ENCODE results near the gene PYGB. TPM values are rescaled to one million over a fixed set of nuclear protein-coding genes. Genes with fewer than 3 reads are reported as not detected.
"Not testable (repeated sequence)": the region's sequence is repeated elsewhere in the genome, so short reads cannot be mapped to it uniquely, and the experiment has no call there.

The PYGB gene
- polyA plus RNA-seq, 3 donors from 2014 or later = 39.3 to 56.0 (median 51.0) TPM

DNA sequence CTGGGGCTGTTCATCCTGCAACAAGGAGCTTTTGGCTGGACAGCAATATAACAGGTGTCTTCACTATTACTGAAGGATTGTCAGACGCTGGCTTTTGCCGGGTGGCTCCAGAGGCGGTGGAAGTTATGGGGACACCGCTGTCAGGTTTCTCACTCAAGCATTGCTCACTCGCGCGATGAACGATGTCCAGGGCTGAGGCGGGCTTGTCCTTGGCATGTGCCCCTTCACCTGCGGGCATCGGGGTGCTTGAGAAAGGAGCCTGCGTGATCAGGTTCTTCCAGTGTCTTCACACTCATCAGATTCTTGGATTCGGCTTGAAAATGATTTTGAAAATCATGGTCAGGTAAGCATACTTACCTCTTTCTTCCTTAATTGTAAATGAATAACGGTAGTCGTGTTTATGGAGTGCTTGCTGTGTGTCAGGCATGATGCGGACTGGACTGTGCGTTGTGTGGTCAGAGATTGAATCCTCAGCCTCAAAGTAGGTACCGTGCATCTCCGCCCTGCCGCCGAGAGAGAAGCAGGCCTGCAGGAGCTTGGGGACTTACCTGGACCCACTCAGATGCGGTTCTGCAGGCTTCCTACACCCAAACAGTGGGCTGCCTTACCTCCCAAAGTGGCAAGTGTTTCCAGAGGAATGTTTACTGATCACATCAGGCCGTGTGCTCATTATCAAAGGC lies 18.3 kb upstream of the PYGB start:
- H3K4me1 Mint-ChIP-seq = no peaks in the 10 kb centered on the region
- peaks cover 0 to 1% (median 0%) of the 10 kb centered on the region in 6 donors for H3K9me3 Mint-ChIP-seq
- no peak for DNase-seq
- H3K36me3 Mint-ChIP-seq = peaks cover 0 to 6% (median 0%) of the 10 kb centered on the region in 3 donors
- no peak overlapping the region for H3K4me3 Mint-ChIP-seq
- H3K27ac Mint-ChIP-seq = no peak overlapping the region
- H3K27me3 Mint-ChIP-seq (ENCODE audit: low read depth in 3 of 3) = peaks cover 0 to 3% (median 1%) of the 10 kb centered on the region in 3 donors

GRCh38 chr20:25230166-25230831 lies 17.6 kb upstream of the PYGB start:
- peaks cover 0 to 4% (median 4%) of the 10 kb centered on the region in 3 donors for H3K27me3 Mint-ChIP-seq (ENCODE audit: low read depth in 3 of 3)
- H3K4me1 Mint-ChIP-seq = no peaks in the 10 kb centered on the region
- peaks cover 0 to 1% (median 0%) of the 10 kb centered on the region in 6 donors for H3K9me3 Mint-ChIP-seq
- H3K27ac Mint-ChIP-seq = no peak overlapping the region
- H3K36me3 Mint-ChIP-seq = peaks cover 0 to 6% (median 0%) of the 10 kb centered on the region in 3 donors
- DNase-seq = no peak
- H3K4me3 Mint-ChIP-seq = no peak overlapping the region

DNA sequence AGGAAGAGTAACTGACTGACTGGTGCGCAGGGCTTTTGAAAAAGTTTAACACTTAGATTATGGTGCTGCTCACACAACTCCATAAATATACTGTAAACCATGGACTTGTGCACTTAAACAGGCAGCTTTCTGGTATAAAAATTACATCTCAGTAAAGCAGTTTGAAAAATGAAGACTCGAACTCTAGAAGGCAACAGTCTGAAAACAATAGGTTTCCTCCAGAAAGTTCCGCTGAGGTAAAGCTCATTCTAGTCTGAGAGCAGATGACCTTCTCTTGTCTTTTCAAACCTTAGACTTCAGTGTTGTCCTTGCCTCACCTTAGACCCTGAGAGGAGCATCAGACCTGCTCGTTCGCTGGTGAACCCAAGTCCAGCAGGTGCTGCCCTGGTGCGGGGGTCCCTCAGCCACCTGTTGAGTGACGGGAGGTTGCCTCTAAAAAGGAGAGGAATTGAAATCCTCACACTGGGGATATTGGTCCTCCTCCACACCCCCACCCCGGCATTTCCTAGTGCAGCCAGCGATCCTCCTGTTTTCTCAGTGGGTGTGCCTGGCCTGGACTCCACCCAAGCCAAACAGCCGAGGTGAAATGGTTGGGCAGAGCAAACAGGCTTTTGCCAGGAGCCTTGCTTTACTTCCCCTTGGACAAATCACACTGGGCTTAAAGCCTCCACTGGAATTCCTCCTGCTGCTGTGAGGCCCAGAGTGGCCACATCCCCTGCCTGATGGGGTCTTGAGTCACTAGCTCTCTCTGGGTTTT lies 14.7 kb upstream of the PYGB start:
- Mint-ChIP-seq H3K36me3 (no peaks in the 10 kb centered on the region), H3K4me3 (no peak overlapping the region), H3K4me1 (no peaks in the 10 kb centered on the region), H3K9me3 (peaks cover 0 to 1% (median 0%) of the 10 kb centered on the region in 6 donors), H3K27me3 (ENCODE audit: low read depth in 3 of 3) (peaks cover 1 to 6% (median 4%) of the 10 kb centered on the region in 3 donors), H3K27ac (no peak overlapping the region)
- DNase-seq = no peak

- H3K27ac Mint-ChIP-seq; H3K27me3 Mint-ChIP-seq (ENCODE audit: low read depth in 3 of 3); H3K9me3 Mint-ChIP-seq; H3K4me3 Mint-ChIP-seq; H3K36me3 Mint-ChIP-seq; H3K4me1 Mint-ChIP-seq; DNase-seq: not testable (repeated sequence)
These were observed 13.7 kb upstream of the PYGB start for GRCh38 chr20:25234009-25234849.

DNA sequence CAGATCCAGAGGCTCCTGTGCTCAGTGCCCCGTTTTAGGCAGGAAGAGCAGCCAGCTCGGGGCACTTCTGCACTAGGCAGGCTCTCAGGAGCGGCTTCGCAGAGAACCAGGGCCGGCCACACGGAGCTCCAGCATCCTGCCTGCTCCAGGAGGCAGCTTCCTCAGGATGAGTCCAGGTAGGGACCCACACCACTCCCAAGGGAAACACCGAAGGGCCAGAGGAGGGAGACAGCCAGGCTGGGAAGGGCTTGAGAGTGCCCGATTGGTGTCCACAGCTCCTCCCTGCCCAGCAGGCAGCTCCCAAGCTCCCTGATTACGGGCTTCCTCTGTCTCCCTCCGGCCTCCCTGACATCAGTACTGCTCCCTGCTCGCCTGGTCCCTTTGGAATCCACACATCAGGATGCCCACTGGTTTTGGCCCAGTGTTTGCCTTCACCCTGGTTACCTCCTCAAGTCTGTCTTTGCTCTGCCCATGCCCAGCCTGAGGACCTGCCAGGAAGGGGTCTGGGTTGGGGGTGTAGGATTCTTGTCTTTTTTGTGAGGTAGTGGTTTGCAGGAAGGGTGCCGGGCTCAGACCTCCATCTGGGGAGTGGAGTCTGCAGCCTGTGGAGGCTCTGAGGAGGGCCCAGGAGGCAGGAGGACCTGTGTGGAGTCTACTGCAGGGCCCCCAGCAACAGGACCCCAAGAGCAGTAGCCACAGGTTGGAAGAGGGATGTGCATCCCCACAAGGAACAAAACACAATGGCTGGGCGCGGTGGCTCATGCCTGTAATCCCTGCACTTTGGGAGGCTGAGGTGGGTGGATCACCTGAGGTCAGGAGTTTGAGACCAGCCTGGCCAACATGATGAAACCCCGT lies 11.2 kb upstream of the PYGB start:
- Mint-ChIP-seq H3K27ac (no peak overlapping the region), H3K9me3 (peaks cover 0 to 1% (median 0%) of the 10 kb centered on the region in 6 donors), H3K4me1 (no peaks in the 10 kb centered on the region), H3K27me3 (ENCODE audit: low read depth in 3 of 3) (peaks cover 5 to 11% (median 7%) of the 10 kb centered on the region in 3 donors), H3K4me3 (no peak overlapping the region), H3K36me3 (no peaks in the 10 kb centered on the region)
- no peak for DNase-seq

DNA sequence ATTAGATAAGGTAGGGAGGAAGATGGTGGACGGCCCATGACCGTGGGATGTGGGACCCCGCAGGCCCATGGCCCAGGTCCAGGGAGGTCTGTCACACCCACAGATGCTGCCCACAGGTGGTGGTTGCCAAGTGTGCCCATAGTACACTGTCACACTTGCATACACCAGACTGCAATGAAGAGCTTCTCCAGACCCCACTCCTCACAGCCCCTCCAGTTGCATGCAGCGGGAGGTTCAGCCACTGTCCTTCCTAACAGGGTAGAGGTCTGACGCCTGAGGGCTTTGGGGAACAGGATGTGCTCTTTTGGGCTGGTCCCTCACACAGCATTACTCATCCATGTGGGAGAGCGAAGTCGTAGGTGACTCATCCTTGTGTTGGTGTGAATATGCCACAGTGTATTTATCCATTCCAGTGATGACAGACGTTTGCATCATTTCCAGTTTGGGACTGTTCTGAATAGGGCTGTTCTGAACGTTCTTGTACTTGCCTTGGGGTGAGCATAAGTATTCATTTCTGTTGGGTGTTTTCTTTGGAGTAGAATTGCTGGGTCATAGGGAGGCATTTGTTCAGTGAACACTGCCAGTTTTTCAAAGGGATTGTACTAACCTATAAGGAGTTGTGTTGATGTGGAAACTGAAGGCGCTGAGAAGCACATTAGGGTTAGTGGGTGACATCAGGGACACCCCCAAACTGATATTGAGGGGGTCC lies 10.1 kb upstream of the PYGB start:
- H3K4me3 Mint-ChIP-seq = no peak overlapping the region
- DNase-seq = no peak
- no peaks in the 10 kb centered on the region for H3K4me1 Mint-ChIP-seq
- peaks cover 5 to 10% (median 8%) of the 10 kb centered on the region in 3 donors for H3K27me3 Mint-ChIP-seq (ENCODE audit: low read depth in 3 of 3)
- no peak overlapping the region for H3K27ac Mint-ChIP-seq
- H3K9me3 Mint-ChIP-seq = peaks cover 0 to 1% (median 0%) of the 10 kb centered on the region in 6 donors
- no peaks in the 10 kb centered on the region for H3K36me3 Mint-ChIP-seq

GRCh38 chr20:25238319-25239037 lies 9.4 kb upstream of the PYGB start:
- Mint-ChIP-seq H3K4me3 (no peak overlapping the region), H3K9me3 (no peaks in the 10 kb centered on the region), H3K27ac (no peak overlapping the region), H3K36me3 (no peaks in the 10 kb centered on the region), H3K4me1 (no peaks in the 10 kb centered on the region), H3K27me3 (ENCODE audit: low read depth in 3 of 3) (peaks cover 5 to 10% (median 8%) of the 10 kb centered on the region in 3 donors)
- DNase-seq = no peak

GRCh38 chr20:25239387-25240370 lies 8.2 kb upstream of the PYGB start:
- no peak overlapping the region for H3K27ac Mint-ChIP-seq
- no peaks in the 10 kb centered on the region for H3K9me3 Mint-ChIP-seq
- no peak overlapping the region for H3K4me3 Mint-ChIP-seq
- no peak for DNase-seq
- H3K36me3 Mint-ChIP-seq = no peaks in the 10 kb centered on the region
- H3K4me1 Mint-ChIP-seq = no peaks in the 10 kb centered on the region
- peaks cover 4 to 10% (median 8%) of the 10 kb centered on the region in 3 donors for H3K27me3 Mint-ChIP-seq (ENCODE audit: low read depth in 3 of 3)

DNA sequence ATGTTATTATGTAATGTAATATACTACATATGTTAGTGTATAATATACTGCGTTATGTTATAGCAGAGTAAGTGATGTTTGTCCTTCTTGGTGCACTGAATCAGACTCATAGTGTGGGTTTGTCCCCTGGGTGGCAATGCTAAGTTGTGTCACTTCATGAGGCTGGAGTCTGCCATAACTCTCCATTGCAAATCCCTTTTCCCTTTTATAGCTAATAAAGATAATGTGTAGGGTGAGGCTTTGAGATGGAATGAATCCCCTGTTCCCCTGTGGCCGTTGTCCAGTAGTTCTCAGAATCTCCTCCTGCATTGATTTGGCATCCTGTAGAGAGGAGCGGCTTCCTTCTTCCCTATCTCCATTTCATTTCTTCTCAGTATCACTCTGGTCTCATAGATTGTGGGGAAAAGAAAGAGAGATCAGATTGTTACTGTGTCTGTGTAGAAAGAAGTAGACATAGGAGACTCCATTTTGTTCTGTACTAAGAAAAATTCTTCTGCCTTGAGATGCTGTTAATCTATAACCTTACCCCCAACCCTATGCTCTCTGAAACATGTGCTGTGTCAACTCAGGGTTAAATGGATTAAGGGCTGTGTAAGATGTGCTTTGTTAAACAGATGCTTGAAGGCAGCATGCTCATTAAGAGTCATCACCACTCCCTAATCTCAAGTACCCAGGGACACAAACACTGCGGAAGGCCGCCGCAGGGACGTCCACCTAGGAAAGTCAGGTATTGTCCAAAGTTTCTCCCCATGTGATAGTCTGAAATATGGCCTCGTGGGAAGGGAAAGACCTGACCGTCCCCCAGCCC lies 6.8 kb upstream of the PYGB start:
- not testable (repeated sequence) for H3K36me3 Mint-ChIP-seq; H3K4me3 Mint-ChIP-seq; DNase-seq; H3K27me3 Mint-ChIP-seq (ENCODE audit: low read depth in 3 of 3); H3K9me3 Mint-ChIP-seq; H3K4me1 Mint-ChIP-seq; H3K27ac Mint-ChIP-seq

DNA sequence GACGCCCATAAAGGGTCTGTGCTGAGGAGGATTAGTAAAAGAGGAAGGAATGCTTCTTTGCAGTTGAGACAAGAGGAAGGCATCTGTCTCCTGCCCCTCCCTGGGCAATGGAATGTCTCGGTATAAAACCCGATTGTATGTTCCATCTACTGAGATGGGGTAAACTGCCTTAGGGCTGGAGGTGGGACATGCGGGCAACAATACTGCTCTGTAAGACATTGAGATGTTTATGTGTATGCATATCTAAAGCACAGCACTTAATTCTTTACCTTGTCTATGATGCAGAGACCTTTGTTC lies 6.3 kb upstream of the PYGB start:
- not testable (repeated sequence) for H3K4me3 Mint-ChIP-seq, H3K27ac Mint-ChIP-seq
- peaks cover 4 to 12% (median 8%) of the 10 kb centered on the region in 3 donors for H3K27me3 Mint-ChIP-seq (ENCODE audit: low read depth in 3 of 3)

More for the DNA sequence above, 6.3 kb upstream of the PYGB start:
- DNase-seq, H3K4me1 Mint-ChIP-seq, H3K9me3 Mint-ChIP-seq, H3K36me3 Mint-ChIP-seq: not testable (repeated sequence)

All from immature natural killer cell (primary cell).